SK-N-SH treated with all-trans-retinoic acid at 6 μM for 48 hours (cell line): ENCODE results near the gene RGS6.

Experiments
- ARNTL ChIP-seq: fragments of 450-650 bp; formaldehyde crosslinking; IDR thresholded peaks from 2 replicates; pipeline ENCODE4 v1.5.0; 2020; ENCODE audit warnings: low read depth, mild to moderate bottlenecking, moderate library complexity, borderline replicate concordance
- BACH2 ChIP-seq: fragments of 250-450 bp; sonication (Bioruptor Pico); IDR thresholded peaks from 2 replicates; pipeline ENCODE4 v1.9.0; 2021; ENCODE audit warnings: mild to moderate bottlenecking, borderline replicate concordance
- CREB5 ChIP-seq: fragments of 250-450 bp; sonication (Bioruptor Pico); IDR thresholded peaks from 2 replicates; pipeline ENCODE4 v1.5.1; 2020; ENCODE audit warnings: low read depth, mild to moderate bottlenecking, moderate library complexity
- CSDC2 ChIP-seq: fragments of 250-450 bp; sonication (Bioruptor Pico); IDR thresholded peaks from 2 replicates; pipeline ENCODE4 v1.5.0; 2020; ENCODE audit warnings: mild to moderate bottlenecking, moderate library complexity
- OSR1 ChIP-seq: fragments of 250-450 bp; sonication (Bioruptor Pico); IDR thresholded peaks from 2 replicates; pipeline ENCODE4 v1.8.0; 2022; ENCODE audit warnings: moderate library complexity, mild to moderate bottlenecking, inconsistent platforms
- PATZ1 ChIP-seq: fragments of 250-450 bp; sonication (Bioruptor Pico); IDR thresholded peaks from 2 replicates; pipeline ENCODE4 v1.8.0; 2020; ENCODE audit warnings: mild to moderate bottlenecking, moderate library complexity, borderline replicate concordance
- RARB ChIP-seq: fragments of 250-450 bp; sonication (Bioruptor Pico); IDR thresholded peaks from 2 replicates; pipeline ENCODE4 v1.8.0; 2021; ENCODE audit warnings: mild to moderate bottlenecking, moderate library complexity
- ZC3H10 ChIP-seq: fragments of 250-450 bp; sonication (Bioruptor Pico); IDR thresholded peaks from 2 replicates; pipeline ENCODE4 v1.5.1; 2021; ENCODE audit warnings: mild to moderate bottlenecking, moderate library complexity
- ZFP3 ChIP-seq: fragments of 250-450 bp; sonication (Bioruptor Pico); IDR thresholded peaks from 2 replicates; pipeline ENCODE4 v1.5.0; 2020; ENCODE audit warnings: mild to moderate bottlenecking, moderate library complexity
- ZFP30 ChIP-seq: fragments of 450-650 bp; formaldehyde crosslinking; IDR thresholded peaks from 2 replicates; pipeline ENCODE4 v1.5.0; 2022; ENCODE audit warnings: mild to moderate bottlenecking, moderate library complexity
- ZNF565 ChIP-seq: fragments of 450-650 bp; formaldehyde crosslinking; conservative IDR thresholded peaks from 2 replicates; pipeline ENCODE4 v1.5.0; 2020; ENCODE audit warnings: low read depth, mild to moderate bottlenecking, moderate library complexity
- ZNF8 ChIP-seq: fragments of 450-650 bp; formaldehyde crosslinking; IDR thresholded peaks from 2 replicates; pipeline ENCODE4 v1.5.0; 2020; ENCODE audit warnings: mild to moderate bottlenecking, moderate library complexity
- TF ChIP-seq, protein P1 (sequence below): fragments of 250-450 bp; sonication (Bioruptor Pico); IDR thresholded peaks from 2 replicates; pipeline ENCODE4 v1.5.0; 2020; ENCODE audit warnings: mild to moderate bottlenecking, moderate library complexity

GRCh38 chr14:72597252-72598233 lies 665.3 kb downstream of the RGS6 start:
- TF ChIP-seq ZFP3 (CRISPR knock-in tag) (no peak), PATZ1 (CRISPR knock-in tag) (no peak), OSR1 (CRISPR knock-in tag) (no peak), BACH2 (CRISPR knock-in tag) (no peak), ZFP30 (CRISPR knock-in tag) (no peak), ZC3H10 (no peak), ARNTL (CRISPR knock-in tag) (no peak), RARB (CRISPR knock-in tag) (no peak), CREB5 (CRISPR knock-in tag) (no peak), ZNF565 (CRISPR knock-in tag) (no peak), CSDC2 (CRISPR knock-in tag) (no peak), ZNF8 (no peak)
- TF ChIP-seq, protein P1, sequence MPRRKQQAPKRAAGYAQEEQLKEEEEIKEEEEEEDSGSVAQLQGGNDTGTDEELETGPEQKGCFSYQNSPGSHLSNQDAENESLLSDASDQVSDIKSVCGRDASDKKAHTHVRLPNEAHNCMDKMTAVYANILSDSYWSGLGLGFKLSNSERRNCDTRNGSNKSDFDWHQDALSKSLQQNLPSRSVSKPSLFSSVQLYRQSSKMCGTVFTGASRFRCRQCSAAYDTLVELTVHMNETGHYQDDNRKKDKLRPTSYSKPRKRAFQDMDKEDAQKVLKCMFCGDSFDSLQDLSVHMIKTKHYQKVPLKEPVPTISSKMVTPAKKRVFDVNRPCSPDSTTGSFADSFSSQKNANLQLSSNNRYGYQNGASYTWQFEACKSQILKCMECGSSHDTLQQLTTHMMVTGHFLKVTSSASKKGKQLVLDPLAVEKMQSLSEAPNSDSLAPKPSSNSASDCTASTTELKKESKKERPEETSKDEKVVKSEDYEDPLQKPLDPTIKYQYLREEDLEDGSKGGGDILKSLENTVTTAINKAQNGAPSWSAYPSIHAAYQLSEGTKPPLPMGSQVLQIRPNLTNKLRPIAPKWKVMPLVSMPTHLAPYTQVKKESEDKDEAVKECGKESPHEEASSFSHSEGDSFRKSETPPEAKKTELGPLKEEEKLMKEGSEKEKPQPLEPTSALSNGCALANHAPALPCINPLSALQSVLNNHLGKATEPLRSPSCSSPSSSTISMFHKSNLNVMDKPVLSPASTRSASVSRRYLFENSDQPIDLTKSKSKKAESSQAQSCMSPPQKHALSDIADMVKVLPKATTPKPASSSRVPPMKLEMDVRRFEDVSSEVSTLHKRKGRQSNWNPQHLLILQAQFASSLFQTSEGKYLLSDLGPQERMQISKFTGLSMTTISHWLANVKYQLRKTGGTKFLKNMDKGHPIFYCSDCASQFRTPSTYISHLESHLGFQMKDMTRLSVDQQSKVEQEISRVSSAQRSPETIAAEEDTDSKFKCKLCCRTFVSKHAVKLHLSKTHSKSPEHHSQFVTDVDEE, result no peak
